Daoy (cell line): ENCODE data around the gene UGT3A2. TPM values are rescaled to one million over a fixed set of nuclear protein-coding genes. Genes with fewer than 3 reads are reported as not detected.

Source experiments
- DNase-seq: peaks from one replicate; pipeline ENCODE4 v3.0.0-alpha.2; 2015; ENCODE audit warnings: low read depth
- total RNA-seq: library from RNA; depleted of rRNA; stranded (reverse); fragments of >200 nt; shearing (Covaris generic); gene quantifications from 2 replicates; pipeline ENCODE4 v1.2.3, GENCODE V29; 2014; rRNA removed

Gene UGT3A2
- total RNA-seq, 1 experiment from 2014 or later: 1.3 TPM

GRCh38 chr5:36009698-36010097, 57.0 kb downstream of the UGT3A2 start:
- DNase-seq: no peak

GRCh38 chr5:36007366-36007765, 59.3 kb downstream of the UGT3A2 start:
- DNase-seq: no peak

GRCh38 chr5:36006163-36006562, 60.5 kb downstream of the UGT3A2 start:
- DNase-seq: no peak

GRCh38 chr5:36001032-36001431, 65.7 kb downstream of the UGT3A2 start:
- no peak for DNase-seq

GRCh38 chr5:35999547-35999946, 67.1 kb downstream of the UGT3A2 start:
- DNase-seq: no peak

GRCh38 chr5:35996076-35996475, 70.6 kb downstream of the UGT3A2 start:
- no peak for DNase-seq

- no peak for DNase-seq
These were observed 75.6 kb downstream of the UGT3A2 start, which contains the start of gene UGT3A1 for GRCh38 chr5:35990941-35991611. Gene UGT3A1, minus strand, starts transcription at chr5:35991390. Its CDS starts 150 bp downstream, at chr5:35991240.

GRCh38 chr5:35990520-35990919, 76.2 kb downstream of the UGT3A2 start:
- no peak for DNase-seq

- DNase-seq: no peak
These were observed 78.2 kb downstream of the UGT3A2 start for GRCh38 chr5:35988529-35988928.

- DNase-seq: no peak
These were observed 78.9 kb downstream of the UGT3A2 start for GRCh38 chr5:35987776-35988175.

Other genes starting within 250 kb of the UGT3A2 start
- gene IL7R, start 210.0 kb downstream of the UGT3A2 start, total RNA-seq: 42.5 and 45.6 TPM in 2 replicates
- not detected in 2 replicates for gene CAPSL, start 128.3 kb downstream of the UGT3A2 start, total RNA-seq
- not detected in 2 replicates for gene UGT3A1, start 75.5 kb downstream of the UGT3A2 start, total RNA-seq
- gene LMBRD2, start 85.0 kb upstream of the UGT3A2 start, total RNA-seq: 5.3 and 6.1 TPM in 2 replicates
- 31.2 and 33.0 TPM in 2 replicates for gene SKP2, start 85.2 kb upstream of the UGT3A2 start, total RNA-seq
- gene NADK2, start 175.0 kb upstream of the UGT3A2 start, total RNA-seq: 21.2 and 22.1 TPM in 2 replicates
- not detected in 2 replicates for gene RANBP3L, start 235.0 kb upstream of the UGT3A2 start, total RNA-seq